GM23338 (cell line): Measurements from ENCODE around the gene GLUL. TPM values are rescaled to one million over a fixed set of nuclear protein-coding genes. Genes with fewer than 3 reads are reported as not detected.

ENCODE experiments used
- ATAC-seq: fragments of 200-7000 bp; cut with Tn5 transposase; 3 replicates; pipeline ENCODE4 v1.9.1; 2020
- DNase-seq: peaks from one replicate; pipeline ENCODE4 v3.0.0-alpha.2; 2015; ENCODE audit warnings: low spot score
- H2AFZ ChIP-seq: fragments of 200-600 bp; sonication (generic); 2 replicates; pipeline ENCODE4 v1.8.0; 2016; ENCODE audit warnings: antibody characterized with exemption, mild to moderate bottlenecking, moderate library complexity
- H3F3A ChIP-seq: fragments of 200-600 bp; sonication (generic); replicated peaks from 2 replicates; pipeline ENCODE4 v1.8.0; 2017; ENCODE audit warnings: antibody characterized with exemption, mixed run types, low read depth
- H3K27ac ChIP-seq: fragments of 200-600 bp; sonication (generic); 2 replicates; pipeline ENCODE4 v1.6.1; 2016; ENCODE audit warnings: low read depth
- H3K27me3 ChIP-seq: fragments of 200-600 bp; sonication (generic); 2 replicates; pipeline ENCODE4 v1.8.0; 2016; ENCODE audit warnings: mild to moderate bottlenecking, mixed run types, moderate library complexity; ENCODE audit not compliant: insufficient read depth
- H3K36me3 ChIP-seq: fragments of 200-600 bp; sonication (generic); 2 replicates; pipeline ENCODE4 v1.8.0; 2016; ENCODE audit warnings: mild to moderate bottlenecking; ENCODE audit not compliant: insufficient read depth
- H3K4me1 ChIP-seq: fragments of 200-600 bp; sonication (generic); 2 replicates; pipeline ENCODE4 v1.8.0; 2016; ENCODE audit warnings: mild to moderate bottlenecking, moderate library complexity; ENCODE audit not compliant: insufficient read depth
- H3K4me2 ChIP-seq: fragments of 200-600 bp; sonication (generic); 2 replicates; pipeline ENCODE4 v1.7.1; 2017; ENCODE audit warnings: mixed run types
- H3K4me3 ChIP-seq: fragments of 200-600 bp; sonication (generic); 2 replicates; pipeline ENCODE4 v1.6.1; 2016; ENCODE audit warnings: mixed run types
- H3K79me2 ChIP-seq: fragments of 200-600 bp; sonication (generic); replicated peaks from 2 replicates; pipeline ENCODE4 v1.8.0; 2017; ENCODE audit warnings: mild to moderate bottlenecking; ENCODE audit not compliant: insufficient read depth
- H3K9me2 ChIP-seq: fragments of 200-600 bp; sonication (generic); 2 replicates; pipeline ENCODE4 v1.8.0; 2017; ENCODE audit not compliant: insufficient read depth
- H4K20me1 ChIP-seq: fragments of 200-600 bp; sonication (generic); replicated peaks from 2 replicates; pipeline ENCODE4 v1.8.0; 2017; ENCODE audit warnings: mild to moderate bottlenecking; ENCODE audit not compliant: insufficient read depth
- H3K27ac Mint-ChIP-seq: 2 replicates; pipeline ENCODE4 v1.8.0; 2020; ENCODE audit warnings: inconsistent platforms, mild to moderate bottlenecking, moderate library complexity, mixed read lengths
- H3K27me3 Mint-ChIP-seq: 3 replicates; pipeline ENCODE4 v1.8.0; 2022; ENCODE audit warnings: low read depth, mild to moderate bottlenecking, moderate library complexity, mixed read lengths, inconsistent platforms; ENCODE audit not compliant: insufficient read depth, poor library complexity
- H3K36me3 Mint-ChIP-seq: 3 replicates; pipeline ENCODE4 v1.8.0; 2021; ENCODE audit warnings: low read depth, mild to moderate bottlenecking, inconsistent platforms, moderate library complexity, mixed read lengths
- H3K4me1 Mint-ChIP-seq: 3 replicates; pipeline ENCODE4 v1.8.0; 2020; ENCODE audit warnings: mild to moderate bottlenecking, inconsistent platforms, mixed read lengths
- H3K4me3 Mint-ChIP-seq: 3 replicates; pipeline ENCODE4 v1.8.0; 2021; ENCODE audit warnings: moderate library complexity, mild to moderate bottlenecking, inconsistent platforms, mixed read lengths
- H3K9me3 Mint-ChIP-seq: 3 replicates; pipeline ENCODE4 v1.8.0; 2020; ENCODE audit warnings: moderate library complexity, mild to moderate bottlenecking, inconsistent platforms, mixed read lengths
- CREB1 ChIP-seq: fragments of 250-450 bp; sonication (Bioruptor Pico); IDR thresholded peaks from 2 replicates; pipeline ENCODE4 v1.5.0; 2020; ENCODE audit warnings: low read depth, mild to moderate bottlenecking, moderate library complexity
- CTCF ChIP-seq, 2 experiments: fragments of 200-600 bp in 1 of 2; sonication (generic) in 1 of 2; conservative IDR thresholded peaks; 2 replicates each; pipeline versions ENCODE4 v1.5.1 to v1.6.1; 2016 to 2017; ENCODE audit warnings: antibody characterized with exemption in 2 of 2, low read depth in 2 of 2, mild to moderate bottlenecking in 2 of 2, moderate library complexity in 1 of 2
- ETS1 ChIP-seq: IDR thresholded peaks from 2 replicates; pipeline ENCODE4 v1.6.1; 2016; ENCODE audit warnings: antibody characterized with exemption
- EZH2 ChIP-seq: fragments of 200-600 bp; sonication (generic); IDR thresholded peaks from one replicate; pipeline ENCODE4 v1.8.0; 2017; ENCODE audit warnings: antibody characterized with exemption, mild to moderate bottlenecking, low read depth; ENCODE audit not compliant: unreplicated experiment
- EZH2phosphoT487 ChIP-seq: fragments of 200-600 bp; sonication (generic); IDR thresholded peaks from one replicate; pipeline ENCODE4 v1.8.1; 2018; ENCODE audit warnings: antibody characterized with exemption; ENCODE audit not compliant: unreplicated experiment
- JUNB ChIP-seq: IDR thresholded peaks from one replicate; pipeline ENCODE4 v1.6.1; 2016; ENCODE audit warnings: antibody characterized with exemption; ENCODE audit not compliant: unreplicated experiment
- NANOG ChIP-seq: IDR thresholded peaks from 2 replicates; pipeline ENCODE4 v1.6.1; 2016; ENCODE audit warnings: antibody characterized with exemption, borderline replicate concordance
- POLR2AphosphoS5 ChIP-seq: IDR thresholded peaks from 2 replicates; pipeline ENCODE4 v1.6.1; 2016; ENCODE audit warnings: antibody characterized with exemption, low read depth
- REST ChIP-seq: IDR thresholded peaks from one replicate; pipeline ENCODE4 v1.6.1; 2018; ENCODE audit warnings: antibody characterized with exemption; ENCODE audit not compliant: unreplicated experiment
- STAT1 ChIP-seq: IDR thresholded peaks from one replicate; pipeline ENCODE4 v1.6.1; 2016; ENCODE audit warnings: antibody characterized with exemption; ENCODE audit not compliant: unreplicated experiment
- ZNF114 ChIP-seq: fragments of 250-450 bp; sonication (Bioruptor Pico); IDR thresholded peaks from 2 replicates; pipeline ENCODE4 v1.5.0; 2020; ENCODE audit warnings: mild to moderate bottlenecking, moderate library complexity
- ZNF331 ChIP-seq: fragments of 250-450 bp; sonication (Bioruptor Pico); IDR thresholded peaks from 2 replicates; pipeline ENCODE4 v1.5.0; 2020; ENCODE audit warnings: low read depth, mild to moderate bottlenecking, moderate library complexity
- ZNF462 ChIP-seq: fragments of 250-450 bp; sonication (Bioruptor Pico); IDR thresholded peaks from 2 replicates; pipeline ENCODE4 v1.5.0; 2020; ENCODE audit warnings: mild to moderate bottlenecking, moderate library complexity
- polyA plus RNA-seq: library from polyadenylated mRNA; unstranded; fragments of >200 nt; fragmentation: Nextera tagmentation; extraction: Ambion mirVana; gene quantifications from 2 replicates; pipeline ENCODE4 v1.2.1, GENCODE V29; 2016
- total RNA-seq: library from RNA; depleted of rRNA; stranded (reverse); fragments of >200 nt; shearing (Covaris generic); gene quantifications from 2 replicates; pipeline ENCODE4 v1.2.3, GENCODE V29; 2014

The GLUL gene
- total and polyA plus RNA-seq, 2 experiments from 2014 or later: 254 to 356 TPM

- Mint-ChIP-seq H3K9me3 (no peaks in the 10 kb centered on the region), H3K36me3 (no peaks in the 10 kb centered on the region), H3K4me1 (peaks cover 2% of the 10 kb centered on the region; the same call in 2 of the 3 replicates), H3K27me3 (no peaks in the 10 kb centered on the region), H3K4me3 (no peak overlapping the region), H3K27ac (no peak overlapping the region)
- no peaks in the 10 kb centered on the region for H3F3A ChIP-seq
- H3K4me2 ChIP-seq: no peak overlapping the region
- no peak overlapping the region for H2AFZ ChIP-seq
- no peaks in the 10 kb centered on the region for H3K36me3 ChIP-seq
- ATAC-seq (no peak), DNase-seq (no peak)
- TF ChIP-seq POLR2AphosphoS5 (no peak), REST (no peak), CREB1 (CRISPR knock-in tag) (no peak), CTCF (conservative IDR thresholded peaks at IDR 0.05; ENCODE audit: low read depth in 2 of 2) (no peak), ZNF462 (CRISPR knock-in tag) (no peak), ETS1 (no peak), ZNF114 (CRISPR knock-in tag) (no peak), STAT1 (no peak), EZH2 (no peak), EZH2phosphoT487 (no peak), JUNB (no peak), ZNF331 (CRISPR knock-in tag) (no peak), NANOG (no peak)
- H3K79me2 ChIP-seq: no peaks in the 10 kb centered on the region
- no peak overlapping the region for H3K4me3 ChIP-seq
- no peaks in the 10 kb centered on the region for H3K4me1 ChIP-seq
- H3K27ac ChIP-seq: no peak overlapping the region
- no peaks in the 10 kb centered on the region for H4K20me1 ChIP-seq
- no peaks in the 10 kb centered on the region for H3K27me3 ChIP-seq
- no peaks in the 10 kb centered on the region for H3K9me2 ChIP-seq
Observed at GRCh38 chr1:182413969-182414368, 22.4 kb upstream of the GLUL start.
